Heart left ventricle (tissue), 16 donors: ENCODE results near the gene SYTL2. TPM values are rescaled to one million over a fixed set of nuclear protein-coding genes. Genes with fewer than 3 reads are reported as not detected.

ENCODE experiments used
- ATAC-seq, 4 donors: fragments of 200-7000 bp; cut with Tn5 transposase; one replicate each; pipeline ENCODE4 v1.9.1; 2020 to 2022; ENCODE audit warnings: moderate library complexity in 4 of 4, mild to moderate bottlenecking in 3 of 4, moderate number of reproducible peaks in 1 of 4
- DNase-seq, 5 donors: peaks; one replicate each; pipeline ENCODE4 v3.0.0-alpha.2; 2020
- H3K27ac ChIP-seq, 12 donors: fragments of 200-600 bp; sonication (generic) in 4 of 12; one replicate each; pipeline versions ENCODE4 v1.5.0 to v1.8.0; 2016 to 2022; ENCODE audit warnings: mild to moderate bottlenecking in 2 of 12
- H3K27me3 ChIP-seq, 9 donors: fragments of 200-600 bp; sonication (generic) in 2 of 9; one replicate each; pipeline versions ENCODE4 v1.5.1 to v1.8.0; 2016 to 2022; ENCODE audit warnings: mild to moderate bottlenecking in 3 of 9
- H3K36me3 ChIP-seq, 9 donors: fragments of 200-600 bp; sonication (generic) in 2 of 9; one replicate each; pipeline versions ENCODE4 v1.5.0 to v1.8.0; 2018 to 2022; ENCODE audit warnings: mild to moderate bottlenecking in 2 of 9
- H3K4me1 ChIP-seq, 12 donors: fragments of 200-600 bp; sonication (generic) in 4 of 12; one replicate each; pipeline versions ENCODE4 v1.5.0 to v1.8.0; 2016 to 2022; ENCODE audit warnings: mild to moderate bottlenecking in 3 of 12
- H3K4me3 ChIP-seq, 12 donors: fragments of 200-600 bp; sonication (generic) in 4 of 12; one replicate each; pipeline versions ENCODE4 v1.5.0 to v1.8.0; 2017 to 2022; ENCODE audit warnings: mild to moderate bottlenecking in 9 of 12, moderate library complexity in 4 of 12
- H3K9me3 ChIP-seq, 12 donors: fragments of 200-600 bp; sonication (generic) in 4 of 12; one replicate each; pipeline versions ENCODE4 v1.5.0 to v1.8.0; 2016 to 2022; ENCODE audit warnings: mild to moderate bottlenecking in 1 of 12
- CTCF ChIP-seq, 12 donors: fragments of 200-600 bp; sonication (generic) in 4 of 12; IDR thresholded peaks; one replicate each; pipeline versions ENCODE4 v1.5.0 to v1.8.0; 2018 to 2022; ENCODE audit warnings: antibody characterized with exemption in 12 of 12, mild to moderate bottlenecking in 5 of 12
- POLR2A ChIP-seq, 2 donors: fragments of 450-650 bp; IDR thresholded peaks; one replicate each; pipeline ENCODE4 v1.6.1; 2017; ENCODE audit warnings: antibody characterized with exemption in 2 of 2, mild to moderate bottlenecking in 2 of 2, moderate library complexity in 2 of 2
- WGBS, 4 donors: extraction: QIAGEN DNeasy Blood & Tissue Kit in 2 of 4; methylation state at CpG; one replicate each; pipeline versions ENCODE4 v1.1.5 to v1.1.7; 2013 to 2018; 5-methylcytosine and 5-hydroxymethylcytosine counted together
- intact Hi-C, 10 donors: fragments of 100-400 bp; cut with DNase I; formaldehyde crosslinking; loops; one replicate each; pipeline versions ENCODE4 v1.11.1 to v1.14.2; 2022
- polyA plus RNA-seq, 2 donors: library from polyadenylated mRNA; stranded (reverse); fragments of 200-250 nt; gene quantifications; one replicate each; pipeline ENCODE4 v1.2.3, GENCODE V29; 2013
- total RNA-seq, 9 donors: library from RNA; depleted of rRNA in 2 of 9; stranded (reverse); fragments of >200 nt in 2 of 9; fragmentation: NEBNext Ultra II Directional in 3 of 9; extraction: Animal tissue kit (Norgen Biotek cat#: 25700) in 3 of 9; gene quantifications; one replicate each; pipeline versions ENCODE4 v1.1.0 to v1.2.4, GENCODE V29; 2016 to 2023
- donor health status: ischemic (EF 13 %, LVEDD 7.1; RV severe dilation, severe dysfunction).
- donor health status: healthy with polysubstance abuse.
- donor health status: DM: no; HTN: yes; CAD: no.
- donor health status: DM: no; HTN: no; CAD: no.
- donor health status: ischemic (EF 25% LVEDD 6.9; RV normal size, moderate dysfunction).
- donor health status: ischemic (EF 25% LVEDD 5.7; RV mildly dilated, moderate dysfunction).
- donor health status: healthy.
- donor health status: DM: yes; HTN: yes; CAD: no.
- donor health status: ischemic (EF 35%, LVEDD 5.7; RV mildly dilated, moderate dysfunction).
- donor health status: nonischemic (EF 11% LVEDD 7.7; RV severe dilation, severe dysfunction).
- donor health status: DM: yes; HTN: yes; CAD: no.
- donor health status: PGD.
- donor health status: ischemic (EF 29% LVEDD 5.4; RV normal size, mild dysfunction).
- donor health status: nonischemic (EF 23%, LVEDD 6.1; RV moderate dilation, normal function).

Gene SYTL2
- total and polyA plus RNA-seq, 11 donors: 2.2 to 9.5 (median 4.9) TPM

- Histone ChIP-seq H3K27me3 (no peaks in the 10 kb centered on the region), H3K27ac (no peak overlapping the region), H3K4me1 (peaks cover 0 to 40% (median 2%) of the 10 kb centered on the region in 12 donors), H3K9me3 (no peaks in the 10 kb centered on the region), H3K36me3 (no peaks in the 10 kb centered on the region), H3K4me3 (no peak overlapping the region)
- intact Hi-C loops: no loop called here
- TF ChIP-seq POLR2A (IDR thresholded peaks at IDR 0.05): no peak
- no peak for TF ChIP-seq CTCF (IDR thresholded peaks at IDR 0.05)
- ATAC-seq (no peak), DNase-seq (no peak)
Observed at GRCh38 chr11:85751724-85752123, 59.2 kb downstream of the SYTL2 start.

- DNase-seq (no peak), ATAC-seq (no peak)
- Histone ChIP-seq H3K4me1 (peaks cover 0 to 47% (median 2%) of the 10 kb centered on the region in 12 donors), H3K4me3 (no peak overlapping the region), H3K9me3 (no peaks in the 10 kb centered on the region), H3K27me3 (no peaks in the 10 kb centered on the region), H3K36me3 (no peaks in the 10 kb centered on the region), H3K27ac (no peak overlapping the region)
- 86 to 90% (median 88%) methylated on average over 3 of the region's 3 CpGs for WGBS, 4 donors
- intact Hi-C loops: no loop called here
- TF ChIP-seq POLR2A (IDR thresholded peaks at IDR 0.05) (no peak), CTCF (IDR thresholded peaks at IDR 0.05) (no peak)
Observed at GRCh38 chr11:85750646-85751045, 60.3 kb downstream of the SYTL2 start.

- no peaks in the 10 kb centered on the region for H3K27me3 ChIP-seq
- DNase-seq (no peak), ATAC-seq (no peak)
- TF ChIP-seq POLR2A (IDR thresholded peaks at IDR 0.05) (no peak), CTCF (IDR thresholded peaks at IDR 0.05) (no peak)
- no peak overlapping the region for H3K4me3 ChIP-seq
- no peaks in the 10 kb centered on the region for H3K36me3 ChIP-seq
- H3K27ac ChIP-seq: no peak overlapping the region
- WGBS, 4 donors: 82 to 91% (median 86%) methylated on average over 2 of the region's 2 CpGs
- intact Hi-C loops: no loop called here
- no peaks in the 10 kb centered on the region for H3K9me3 ChIP-seq
- peaks cover 0 to 47% (median 2%) of the 10 kb centered on the region in 12 donors for H3K4me1 ChIP-seq
Observed at GRCh38 chr11:85749884-85750283, 61.1 kb downstream of the SYTL2 start.

GRCh38 chr11:85749287-85749834, 61.6 kb downstream of the SYTL2 start:
- Histone ChIP-seq H3K27ac (no peak overlapping the region), H3K4me1 (peaks cover 0 to 47% (median 2%) of the 10 kb centered on the region in 12 donors), H3K36me3 (no peaks in the 10 kb centered on the region), H3K9me3 (no peaks in the 10 kb centered on the region), H3K4me3 (no peak overlapping the region), H3K27me3 (no peaks in the 10 kb centered on the region)
- intact Hi-C loops: no loop called here
- 81 to 90% (median 85%) methylated on average over 3 of the region's 3 CpGs for WGBS, 4 donors
- DNase-seq: no peak
- no peak for TF ChIP-seq POLR2A (IDR thresholded peaks at IDR 0.05)
- no peak for TF ChIP-seq CTCF (IDR thresholded peaks at IDR 0.05)
- ATAC-seq: no peak
